Measurements from ENCODE around the gene PLCG1.

The PLCG1 gene

DNA sequence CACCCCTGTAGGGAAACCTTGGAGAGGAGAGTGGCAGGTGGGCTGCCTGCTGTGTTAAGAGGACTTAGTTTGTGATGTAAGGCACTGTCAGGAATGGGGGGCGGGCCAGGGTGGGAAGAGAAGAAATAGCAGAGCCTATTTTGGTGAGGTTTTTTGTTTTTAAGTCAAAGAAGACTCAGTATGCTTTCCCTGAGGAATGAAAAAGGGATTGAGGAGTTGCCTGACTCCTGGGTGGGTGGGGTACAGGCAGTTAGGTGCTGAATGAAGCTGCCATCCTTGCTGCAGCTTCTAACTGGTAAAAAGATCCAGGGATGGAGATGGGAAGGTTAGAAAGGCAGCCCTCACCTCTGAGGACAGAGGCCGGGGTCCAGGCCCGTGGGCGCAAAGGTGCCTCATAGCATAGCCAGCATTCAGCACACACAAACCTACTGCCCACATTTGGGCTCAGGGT is 37.9 kb downstream of the PLCG1 start:
- H3K4me1 ChIP-seq: peaks cover 0 to 83% (median 78%) of the 10 kb centered on the region in 4 donors
- peak in 1 of 2 donors; percentile 43 for DNase-seq
- no peak overlapping the region for H3K4me3 ChIP-seq
- TF ChIP-seq, protein P1, sequence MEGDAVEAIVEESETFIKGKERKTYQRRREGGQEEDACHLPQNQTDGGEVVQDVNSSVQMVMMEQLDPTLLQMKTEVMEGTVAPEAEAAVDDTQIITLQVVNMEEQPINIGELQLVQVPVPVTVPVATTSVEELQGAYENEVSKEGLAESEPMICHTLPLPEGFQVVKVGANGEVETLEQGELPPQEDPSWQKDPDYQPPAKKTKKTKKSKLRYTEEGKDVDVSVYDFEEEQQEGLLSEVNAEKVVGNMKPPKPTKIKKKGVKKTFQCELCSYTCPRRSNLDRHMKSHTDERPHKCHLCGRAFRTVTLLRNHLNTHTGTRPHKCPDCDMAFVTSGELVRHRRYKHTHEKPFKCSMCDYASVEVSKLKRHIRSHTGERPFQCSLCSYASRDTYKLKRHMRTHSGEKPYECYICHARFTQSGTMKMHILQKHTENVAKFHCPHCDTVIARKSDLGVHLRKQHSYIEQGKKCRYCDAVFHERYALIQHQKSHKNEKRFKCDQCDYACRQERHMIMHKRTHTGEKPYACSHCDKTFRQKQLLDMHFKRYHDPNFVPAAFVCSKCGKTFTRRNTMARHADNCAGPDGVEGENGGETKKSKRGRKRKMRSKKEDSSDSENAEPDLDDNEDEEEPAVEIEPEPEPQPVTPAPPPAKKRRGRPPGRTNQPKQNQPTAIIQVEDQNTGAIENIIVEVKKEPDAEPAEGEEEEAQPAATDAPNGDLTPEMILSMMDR (IDR thresholded peaks at IDR 0.05): no peak
- intact Hi-C loops (cut with DNase I; ENCODE audit: low total_unique reads): loop anchor here (5.0 kb wide), 1 partner anchor 72 kb away; no protein-coding TSS in a partner anchor
- no peaks in the 10 kb centered on the region for H3K27me3 ChIP-seq
- H3K27ac ChIP-seq: peak overlapping the region; percentile 73 to 83
- H3K36me3 ChIP-seq: peaks cover 16 to 44% (median 38%) of the 10 kb centered on the region in 3 donors
- H3K9me3 ChIP-seq: no peaks in the 10 kb centered on the region

GRCh38 chr20:41175727-41176330 is 38.5 kb downstream of the PLCG1 start:
- peak overlapping the region; percentile 73 to 83 for H3K27ac ChIP-seq
- no peaks in the 10 kb centered on the region for H3K27me3 ChIP-seq
- TF ChIP-seq, protein P1 (IDR thresholded peaks at IDR 0.05): no peak
- peaks cover 15 to 38% (median 32%) of the 10 kb centered on the region in 3 donors for H3K36me3 ChIP-seq
- DNase-seq: peak in 1 of 2 donors; percentile 40
- H3K4me1 ChIP-seq: peaks cover 0 to 86% (median 80%) of the 10 kb centered on the region in 4 donors
- intact Hi-C loops (cut with DNase I; ENCODE audit: low total_unique reads): loop anchor here (5.0 kb wide), 1 partner anchor 71 kb away; no protein-coding TSS in a partner anchor
- H3K9me3 ChIP-seq: no peaks in the 10 kb centered on the region
- H3K4me3 ChIP-seq: no peak overlapping the region

DNA sequence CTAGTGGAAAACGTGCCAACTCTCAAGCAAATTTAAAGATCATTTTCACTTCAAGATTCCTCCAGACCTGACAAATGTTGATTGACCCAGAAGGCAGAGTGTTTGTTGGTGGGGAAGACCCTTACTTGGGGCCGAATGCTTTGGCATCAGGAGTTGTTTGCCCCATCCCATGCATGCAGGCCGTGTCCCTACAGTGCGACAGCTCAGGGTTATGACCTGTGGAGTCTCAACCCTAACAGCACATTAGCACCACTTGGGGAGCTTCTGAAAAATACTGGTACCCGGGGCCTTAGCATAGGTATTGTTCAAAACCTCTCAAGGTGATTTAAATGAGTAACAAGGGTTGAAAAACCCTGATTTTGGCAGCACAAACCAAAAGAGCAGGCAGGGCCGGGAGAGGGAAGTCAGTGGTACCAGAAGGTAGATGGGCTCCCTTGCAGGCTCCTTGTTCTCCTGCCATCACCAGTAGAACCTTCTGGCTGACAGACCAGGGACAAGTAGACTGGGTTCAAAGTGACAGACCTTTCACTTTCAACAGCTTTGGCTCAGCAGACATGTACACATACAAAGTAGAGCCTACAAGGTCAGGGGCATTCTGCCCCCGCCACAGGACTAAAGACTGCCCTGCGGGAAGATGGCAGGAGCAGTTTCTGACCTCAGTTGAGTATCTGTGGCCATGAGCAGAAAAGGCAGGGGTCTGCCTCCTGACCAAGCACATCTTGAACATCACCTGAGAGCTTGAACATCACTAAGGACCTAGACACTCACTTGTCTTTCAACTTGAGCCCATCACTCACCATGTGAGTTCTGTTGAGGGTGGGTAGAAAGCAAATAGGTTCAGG is 39.6 kb downstream of the PLCG1 start:
- Histone ChIP-seq H3K27ac (peak overlapping the region; percentile 73 to 83), H3K4me3 (no peak overlapping the region), H3K27me3 (no peaks in the 10 kb centered on the region), H3K9me3 (no peaks in the 10 kb centered on the region), H3K4me1 (peaks cover 0 to 89% (median 79%) of the 10 kb centered on the region in 4 donors), H3K36me3 (peaks cover 15 to 33% (median 28%) of the 10 kb centered on the region in 3 donors)
- peak in 1 of 2 donors; percentile 60 for DNase-seq
- TF ChIP-seq, protein P1 (IDR thresholded peaks at IDR 0.05): no peak
- intact Hi-C loops (cut with DNase I; ENCODE audit: low total_unique reads): loop anchor here (5.0 kb wide), 1 partner anchor 70 kb away; no protein-coding TSS in a partner anchor

DNA sequence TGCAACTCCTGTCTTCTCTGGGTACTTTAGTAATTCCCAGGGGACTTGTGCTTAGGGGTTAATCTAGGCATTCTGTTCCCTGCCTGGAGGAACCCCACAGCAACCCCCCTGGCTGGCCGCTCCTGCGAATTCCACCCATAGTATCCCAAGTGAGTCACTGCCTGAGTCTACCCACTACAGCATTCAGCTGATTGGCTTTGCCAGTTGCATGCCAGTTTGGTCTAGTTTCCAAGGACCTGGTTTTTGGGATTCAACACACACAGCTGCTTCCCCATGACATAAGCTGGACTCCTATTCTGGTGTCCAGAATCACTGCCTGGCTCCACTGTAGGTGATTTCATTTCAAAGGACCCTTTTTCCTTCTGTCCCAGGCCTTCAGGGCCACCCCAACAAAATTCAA is 40.3 kb downstream of the PLCG1 start:
- TF ChIP-seq, protein P1 (IDR thresholded peaks at IDR 0.05): no peak
- peak overlapping the region; percentile 73 to 83 for H3K27ac ChIP-seq
- H3K27me3 ChIP-seq: no peaks in the 10 kb centered on the region
- peaks cover 18 to 32% (median 27%) of the 10 kb centered on the region in 3 donors for H3K36me3 ChIP-seq
- peaks cover 0 to 85% (median 72%) of the 10 kb centered on the region in 4 donors for H3K4me1 ChIP-seq
- H3K9me3 ChIP-seq: no peaks in the 10 kb centered on the region
- intact Hi-C loops (cut with DNase I; ENCODE audit: low total_unique reads): loop anchor here (5.0 kb wide), 1 partner anchor 70 kb away; no protein-coding TSS in a partner anchor
- no peak overlapping the region for H3K4me3 ChIP-seq
- DNase-seq: peak; percentile 71 to 93

DNA sequence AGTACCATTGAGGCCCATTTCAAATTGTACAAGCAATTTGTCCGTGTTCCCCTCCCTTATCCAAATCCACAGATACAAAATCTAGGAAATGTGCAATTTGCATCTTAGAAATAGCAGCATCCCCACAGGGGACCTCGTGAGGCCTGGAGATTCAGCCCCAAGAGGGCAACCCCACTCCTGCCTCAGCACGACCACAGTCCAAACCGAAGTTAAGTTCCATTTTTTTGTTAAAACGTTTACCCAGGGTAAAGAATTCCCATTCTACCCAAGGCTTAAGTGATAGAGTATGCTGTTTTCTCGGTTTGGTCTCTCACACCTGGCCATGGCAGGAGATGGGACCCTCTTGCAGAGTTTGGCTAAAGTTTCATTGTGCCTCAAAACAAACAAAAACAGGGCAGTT is 41.2 kb downstream of the PLCG1 start:
- TF ChIP-seq, protein P1 (IDR thresholded peaks at IDR 0.05): no peak
- H3K27ac ChIP-seq: peak overlapping the region; percentile 73 to 83
- intact Hi-C loops (cut with DNase I; ENCODE audit: low total_unique reads): loop anchor here (5.0 kb wide), 1 partner anchor 69 kb away; no protein-coding TSS in a partner anchor
- H3K36me3 ChIP-seq: peaks cover 21 to 33% (median 32%) of the 10 kb centered on the region in 3 donors
- no peak for DNase-seq
- H3K9me3 ChIP-seq: no peaks in the 10 kb centered on the region
- no peak overlapping the region for H3K4me3 ChIP-seq
- peaks cover 0 to 76% (median 64%) of the 10 kb centered on the region in 4 donors for H3K4me1 ChIP-seq
- H3K27me3 ChIP-seq: no peaks in the 10 kb centered on the region
